GM23338 (cell line): ENCODE results near the gene MGLL.

ENCODE experiments used
- EZH2phosphoT487 ChIP-seq: fragments of 200-600 bp; sonication (generic); IDR thresholded peaks from one replicate; pipeline ENCODE4 v1.8.1; 2018; ENCODE audit warnings: antibody characterized with exemption; ENCODE audit not compliant: unreplicated experiment
- TF ChIP-seq, protein P1 (sequence below), 2 experiments: fragments of 200-600 bp in 1 of 2; sonication (generic) in 1 of 2; conservative IDR thresholded peaks; 2 replicates each; pipeline versions ENCODE4 v1.5.1 to v1.6.1; 2016 to 2017; ENCODE audit warnings: antibody characterized with exemption in 2 of 2, low read depth in 2 of 2, mild to moderate bottlenecking in 2 of 2, moderate library complexity in 1 of 2

DNA sequence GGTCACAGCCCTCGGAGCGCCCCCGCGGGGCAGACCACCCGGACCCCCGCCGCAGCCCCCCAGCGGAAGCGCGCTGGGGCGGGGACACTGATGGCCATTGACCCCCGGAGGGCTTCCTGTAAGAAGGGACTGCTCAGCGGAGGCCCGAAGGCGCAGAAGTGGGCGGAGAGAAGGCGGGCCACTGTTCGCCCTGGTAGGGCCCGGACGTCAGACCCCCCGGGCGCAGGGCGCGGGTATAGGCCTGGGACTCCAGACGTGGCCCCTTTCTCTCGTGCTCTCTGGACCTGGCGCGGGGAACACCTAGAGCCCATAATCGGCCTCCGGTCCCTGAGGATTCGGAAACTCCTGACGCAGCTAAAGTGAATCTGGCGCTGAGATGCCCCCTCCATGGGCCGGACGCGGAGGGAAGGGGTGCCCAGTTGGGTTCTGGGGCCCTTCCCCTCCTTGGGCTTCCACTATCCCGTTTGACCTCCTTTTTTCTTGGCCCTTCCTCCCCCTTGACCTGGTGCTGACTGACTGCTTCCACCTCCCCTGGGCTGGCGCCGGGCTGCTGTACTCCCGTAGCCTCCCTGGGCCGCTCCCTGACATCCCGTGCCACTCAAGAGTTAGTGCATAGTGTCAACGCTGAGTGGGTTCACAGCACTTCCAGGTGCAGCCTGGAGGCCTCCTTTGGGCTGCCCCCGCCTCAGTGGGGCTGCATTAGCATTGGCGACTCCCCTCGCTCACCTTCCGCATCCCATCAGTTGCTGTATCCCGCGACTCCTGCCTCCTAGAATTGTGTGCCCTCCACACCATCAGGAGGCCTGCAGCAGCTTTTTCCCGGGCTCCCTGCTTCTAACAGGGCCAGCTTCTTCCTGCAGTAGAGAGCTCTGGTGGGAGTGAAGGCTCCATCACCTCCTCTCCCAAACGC is 148.9 kb downstream of the MGLL start:
- TF ChIP-seq, protein P1, sequence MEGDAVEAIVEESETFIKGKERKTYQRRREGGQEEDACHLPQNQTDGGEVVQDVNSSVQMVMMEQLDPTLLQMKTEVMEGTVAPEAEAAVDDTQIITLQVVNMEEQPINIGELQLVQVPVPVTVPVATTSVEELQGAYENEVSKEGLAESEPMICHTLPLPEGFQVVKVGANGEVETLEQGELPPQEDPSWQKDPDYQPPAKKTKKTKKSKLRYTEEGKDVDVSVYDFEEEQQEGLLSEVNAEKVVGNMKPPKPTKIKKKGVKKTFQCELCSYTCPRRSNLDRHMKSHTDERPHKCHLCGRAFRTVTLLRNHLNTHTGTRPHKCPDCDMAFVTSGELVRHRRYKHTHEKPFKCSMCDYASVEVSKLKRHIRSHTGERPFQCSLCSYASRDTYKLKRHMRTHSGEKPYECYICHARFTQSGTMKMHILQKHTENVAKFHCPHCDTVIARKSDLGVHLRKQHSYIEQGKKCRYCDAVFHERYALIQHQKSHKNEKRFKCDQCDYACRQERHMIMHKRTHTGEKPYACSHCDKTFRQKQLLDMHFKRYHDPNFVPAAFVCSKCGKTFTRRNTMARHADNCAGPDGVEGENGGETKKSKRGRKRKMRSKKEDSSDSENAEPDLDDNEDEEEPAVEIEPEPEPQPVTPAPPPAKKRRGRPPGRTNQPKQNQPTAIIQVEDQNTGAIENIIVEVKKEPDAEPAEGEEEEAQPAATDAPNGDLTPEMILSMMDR (conservative IDR thresholded peaks at IDR 0.05; ENCODE audit: low read depth in 2 of 2), result no peak
- no peak for TF ChIP-seq EZH2phosphoT487
